HepG2 (cell line): ENCODE measurements around the gene APBB2. TPM values are rescaled to one million over a fixed set of nuclear protein-coding genes. Genes with fewer than 3 reads are reported as not detected.

Experiments
- ATAC-seq: fragments of 200-7000 bp; cut with Tn5 transposase; 3 replicates; pipeline ENCODE4 v1.9.1; 2020; ENCODE audit warnings: mild to moderate bottlenecking, moderate library complexity
- BruUV-seq: library from RNA; stranded (reverse); fragments of 400-500 nt; replicated peaks from 2 replicates; lab custom pipeline; 2021; lab: Mats Ljungman, UMichigan
- CTCF ChIA-PET: fragments of 300-600 bp; formaldehyde crosslinking; extraction: SDS; loops from one replicate; lab custom pipeline; 2021; ENCODE audit warnings: low total read pairs, inconsistent platforms, low intra/inter-chr PET ratio; lab: Yijun Ruan, JAX
- POLR2A ChIA-PET: fragments of 350-600 bp; sonication (Branson Sonifier 250); formaldehyde crosslinking; loops from one replicate; lab custom pipeline; 2020; ENCODE audit warnings: antibody characterized with exemption, inconsistent platforms; lab: Yijun Ruan, JAX
- DNase-seq: peaks from one replicate; pipeline ENCODE4 v3.0.0-alpha.2; 2015; ENCODE audit warnings: low spot score
- FAIRE-seq: peaks from 3 replicates; lab custom pipeline; 2011; peaks lifted over from hg19 to GRCh38; lab: Jason Lieb, UNC
- H2AFZ ChIP-seq: one replicate; pipeline ENCODE4 v1.6.1; 2011; ENCODE audit warnings: low read length, inconsistent platforms
- H3K27ac ChIP-seq: fragments of 300-600 bp; 3 replicates; pipeline ENCODE4 v1.8.0; 2011; ENCODE audit warnings: mixed run types, mild to moderate bottlenecking, mixed read lengths, low read length, inconsistent platforms; ENCODE audit not compliant: insufficient read depth; ENCODE audit errors: extremely low read length
- H3K27me3 ChIP-seq, 2 experiments: fragments of 200-600 bp in 1 of 2; 2 replicates in 1 of 2; 3 replicates in 1 of 2; pipeline versions ENCODE4 v1.6.0 to v1.8.0; 2011; ENCODE audit warnings: low read length in 2 of 2, mild to moderate bottlenecking in 2 of 2, moderate library complexity in 2 of 2, inconsistent platforms in 1 of 2; ENCODE audit not compliant: insufficient read depth in 2 of 2, control insufficient read depth in 1 of 2
- H3K36me3 ChIP-seq, 2 experiments: fragments of 200-600 bp in 1 of 2; replicated peaks in 1 of 2; 2 replicates in 1 of 2; 3 replicates in 1 of 2; pipeline versions ENCODE4 v1.5.1 to v1.8.0; 2011; ENCODE audit warnings: low read length in 2 of 2, inconsistent platforms in 1 of 2; ENCODE audit not compliant: insufficient read depth in 2 of 2, control insufficient read depth in 1 of 2
- H3K4me1 ChIP-seq: 2 replicates; pipeline ENCODE4 v1.5.1; 2012; ENCODE audit warnings: low read length, inconsistent platforms; ENCODE audit not compliant: insufficient read depth
- H3K4me2 ChIP-seq: 2 replicates; pipeline ENCODE4 v1.6.0; 2011; ENCODE audit warnings: low read depth, low read length, inconsistent platforms
- H3K4me3 ChIP-seq, 3 experiments: fragments of 200-600 bp in 1 of 3; sonication (generic), shearing (Covaris generic) in 1 of 3; replicated peaks in 1 of 3; 2 replicates each; pipeline ENCODE4 v1.5.1; 2011 to 2016; ENCODE audit warnings: low read length in 3 of 3, inconsistent platforms in 2 of 3, low read depth in 2 of 3, mild to moderate bottlenecking in 2 of 3, control low read depth in 1 of 3, mixed read lengths in 1 of 3; ENCODE audit not compliant: insufficient read depth in 1 of 3
- H3K79me2 ChIP-seq: one replicate; pipeline ENCODE4 v1.6.1; 2011; ENCODE audit warnings: low read length, inconsistent platforms; ENCODE audit not compliant: insufficient read depth
- H3K9ac ChIP-seq: 2 replicates; pipeline ENCODE4 v1.6.0; 2011; ENCODE audit warnings: mild to moderate bottlenecking, low read depth, low read length, inconsistent platforms; ENCODE audit not compliant: insufficient read depth
- H3K9me3 ChIP-seq: 2 replicates; pipeline ENCODE4 v1.5.1; 2012; ENCODE audit warnings: mild to moderate bottlenecking, low read length
- H4K20me1 ChIP-seq: 2 replicates; pipeline ENCODE4 v1.6.0; 2011; ENCODE audit warnings: inconsistent platforms, mild to moderate bottlenecking, low read length, moderate library complexity; ENCODE audit not compliant: insufficient read depth
- CCAR2 ChIP-seq: fragments of 200-400 bp; formaldehyde crosslinking; optimal IDR thresholded peaks from 2 replicates; pipeline ENCODE3; 2018; ENCODE audit warnings: low read depth, mild to moderate bottlenecking, low read length, moderate library complexity
- GABPA ChIP-seq, 2 experiments: IDR thresholded peaks; 2 replicates each; pipeline ENCODE4 v1.6.1; 2011 to 2016; ENCODE audit warnings: low read depth in 2 of 2, low read length in 1 of 2, missing biosample characterization in 1 of 2, missing genetic modification characterization in 1 of 2
- MXD4 ChIP-seq: IDR thresholded peaks from 2 replicates; pipeline ENCODE4 v1.6.1; 2016; ENCODE audit warnings: mild to moderate bottlenecking, missing biosample characterization, missing genetic modification reagents
- SNAPC2 ChIP-seq: sonication (generic); formaldehyde crosslinking; IDR thresholded peaks from 2 replicates; pipeline ENCODE4 v1.8.1; 2022; ENCODE audit warnings: mild to moderate bottlenecking, missing genetic modification reagents
- YY1 ChIP-seq: IDR thresholded peaks from 2 replicates; pipeline ENCODE4 v1.6.1; 2011; ENCODE audit warnings: low read length, low read depth, moderate library complexity, mild to moderate bottlenecking; ENCODE audit not compliant: insufficient read depth, insufficient replicate concordance
- ZBTB38 ChIP-seq: sonication (generic); formaldehyde crosslinking; IDR thresholded peaks from 2 replicates; pipeline ENCODE4 v1.5.1; 2020; ENCODE audit warnings: mild to moderate bottlenecking, missing genetic modification reagents
- ZFP41 ChIP-seq: sonication (generic); formaldehyde crosslinking; IDR thresholded peaks from 2 replicates; pipeline ENCODE4 v1.4.0; 2020; ENCODE audit warnings: mild to moderate bottlenecking, missing genetic modification reagents, borderline replicate concordance
- ZNF136 ChIP-seq: sonication (generic); formaldehyde crosslinking; IDR thresholded peaks from 2 replicates; pipeline ENCODE4 v1.8.1; 2022; ENCODE audit warnings: low read depth, mild to moderate bottlenecking, moderate library complexity, missing genetic modification reagents
- ZNF367 ChIP-seq: sonication (generic); formaldehyde crosslinking; IDR thresholded peaks from 2 replicates; pipeline ENCODE4 v1.4.0; 2020; ENCODE audit warnings: missing genetic modification reagents, borderline replicate concordance
- ZNF629 ChIP-seq: sonication (generic); formaldehyde crosslinking; conservative IDR thresholded peaks from 2 replicates; pipeline ENCODE4 v1.5.0; 2020; ENCODE audit warnings: missing genetic modification reagents
- ZNF780A ChIP-seq: sonication (generic); formaldehyde crosslinking; IDR thresholded peaks from 2 replicates; pipeline ENCODE4 v1.8.0; 2022; ENCODE audit warnings: mild to moderate bottlenecking, missing genetic modification reagents, moderate library complexity
- ZSCAN12 ChIP-seq: sonication (generic); formaldehyde crosslinking; IDR thresholded peaks from 2 replicates; pipeline ENCODE4 v1.9.0; 2021; ENCODE audit warnings: mild to moderate bottlenecking, missing genetic modification reagents
- WGBS: methylation state at CpG from one replicate; pipeline ENCODE4 v1.1.6; 2017; ENCODE audit warnings: low lambda C conversion rate; 5-methylcytosine and 5-hydroxymethylcytosine counted together
- in situ Hi-C: cut with HindIII; loops from 2 replicates; pipeline ENCODE4 v1.10.0; 2017; ENCODE audit warnings: low pct_unique_long_range_greater_than_20kb; ENCODE audit not compliant: extremely low pct_ligation_motif_present
- intact Hi-C: fragments of 100-400 bp; cut with micrococcal nuclease; formaldehyde crosslinking; loops from one replicate; pipeline ENCODE4 v1.10.0; 2022; ENCODE audit not compliant: unreplicated experiment
- polyA plus RNA-seq, 8 experiments: library from polyadenylated mRNA; depleted of rRNA in 3 of 8; stranded (reverse) in 7 of 8; unstranded in 1 of 8; fragments of >200 nt; fragmentation: Illumina TruSeq in 4 of 8; extraction: Trizol in 4 of 8; gene quantifications; 2 replicates each; pipeline versions ENCODE4 v1.2.1 to v1.2.3, GENCODE V29; 2011 to 2016; ENCODE audit warnings: low read depth in 4 of 8, missing spikeins in 1 of 8, mixed read lengths in 1 of 8; ENCODE audit not compliant: insufficient read depth in 1 of 8
- total RNA-seq, 5 experiments: library from RNA; depleted of rRNA; stranded (reverse); fragments of >200 nt; fragmentation: Illumina TruSeq; extraction: Trizol; gene quantifications; 2 replicates each; pipeline ENCODE4 v1.2.3, GENCODE V29; 2016; ENCODE audit warnings: low read depth in 1 of 5
- TF ChIP-seq, protein P1 (sequence below): sonication (generic); formaldehyde crosslinking; IDR thresholded peaks from 2 replicates; pipeline ENCODE4 v1.8.0; 2022; ENCODE audit warnings: mild to moderate bottlenecking, missing genetic modification reagents; ENCODE audit not compliant: insufficient replicate concordance
- TF ChIP-seq, protein P2 (sequence below): sonication (generic); formaldehyde crosslinking; IDR thresholded peaks from 2 replicates; pipeline ENCODE4 v1.5.0; 2020; ENCODE audit warnings: missing genetic modification reagents, mild to moderate bottlenecking, borderline replicate concordance
- TF ChIP-seq, protein P3 (sequence below): sonication (generic); formaldehyde crosslinking; IDR thresholded peaks from 2 replicates; pipeline ENCODE4 v1.5.1; 2020; ENCODE audit warnings: missing genetic modification reagents, mild to moderate bottlenecking, borderline replicate concordance
- TF ChIP-seq, protein P4 (sequence below): sonication (generic); formaldehyde crosslinking; IDR thresholded peaks from 2 replicates; pipeline ENCODE4 v1.8.0; 2022; ENCODE audit warnings: missing genetic modification reagents, mild to moderate bottlenecking, moderate library complexity, borderline replicate concordance

The APBB2 gene
- total and polyA plus RNA-seq, 2 of the 13 experiments (the other 11 are each of a cell fraction or from before 2014, with no cell fraction given) = 11.7 to 17.0 TPM

DNA sequence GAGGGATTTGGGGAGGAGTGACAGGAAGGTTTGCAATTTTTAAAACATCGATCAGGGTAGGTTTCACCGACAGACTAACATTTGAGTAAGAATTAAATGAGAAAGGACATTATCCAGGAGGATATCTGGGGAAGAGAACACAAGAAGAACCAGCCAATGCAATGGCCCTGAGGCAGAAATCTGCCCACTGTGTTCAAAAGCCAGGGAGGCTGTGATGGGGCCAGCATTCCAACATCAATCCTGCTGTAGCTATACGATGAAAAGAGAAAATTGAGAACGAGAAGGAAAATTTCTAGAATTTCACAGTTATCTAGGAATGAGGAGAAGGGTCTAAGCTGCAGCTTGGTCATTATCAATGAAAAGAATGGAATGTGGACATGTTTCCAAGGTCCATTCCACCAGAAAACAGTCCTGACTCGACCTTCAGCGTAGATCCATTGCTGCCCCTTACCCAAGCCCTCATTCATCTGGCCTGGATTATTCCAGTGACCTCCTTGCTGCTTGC is 84.4 kb downstream of the APBB2 start (continued):
- TF ChIP-seq, protein P1, sequence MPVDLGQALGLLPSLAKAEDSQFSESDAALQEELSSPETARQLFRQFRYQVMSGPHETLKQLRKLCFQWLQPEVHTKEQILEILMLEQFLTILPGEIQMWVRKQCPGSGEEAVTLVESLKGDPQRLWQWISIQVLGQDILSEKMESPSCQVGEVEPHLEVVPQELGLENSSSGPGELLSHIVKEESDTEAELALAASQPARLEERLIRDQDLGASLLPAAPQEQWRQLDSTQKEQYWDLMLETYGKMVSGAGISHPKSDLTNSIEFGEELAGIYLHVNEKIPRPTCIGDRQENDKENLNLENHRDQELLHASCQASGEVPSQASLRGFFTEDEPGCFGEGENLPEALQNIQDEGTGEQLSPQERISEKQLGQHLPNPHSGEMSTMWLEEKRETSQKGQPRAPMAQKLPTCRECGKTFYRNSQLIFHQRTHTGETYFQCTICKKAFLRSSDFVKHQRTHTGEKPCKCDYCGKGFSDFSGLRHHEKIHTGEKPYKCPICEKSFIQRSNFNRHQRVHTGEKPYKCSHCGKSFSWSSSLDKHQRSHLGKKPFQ (CRISPR knock-in tag) = no peak
- TF ChIP-seq ZNF780A (CRISPR knock-in tag) (no peak), MXD4 (CRISPR knock-in tag) (no peak), ZFP41 (CRISPR knock-in tag) (no peak)
- TF ChIP-seq, protein P2, sequence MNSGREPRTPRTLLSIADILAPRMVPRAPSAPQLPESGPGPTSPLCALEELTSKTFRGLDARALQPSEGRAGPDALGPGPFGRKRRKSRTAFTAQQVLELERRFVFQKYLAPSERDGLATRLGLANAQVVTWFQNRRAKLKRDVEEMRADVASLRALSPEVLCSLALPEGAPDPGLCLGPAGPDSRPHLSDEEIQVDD (CRISPR knock-in tag) = no peak

DNA sequence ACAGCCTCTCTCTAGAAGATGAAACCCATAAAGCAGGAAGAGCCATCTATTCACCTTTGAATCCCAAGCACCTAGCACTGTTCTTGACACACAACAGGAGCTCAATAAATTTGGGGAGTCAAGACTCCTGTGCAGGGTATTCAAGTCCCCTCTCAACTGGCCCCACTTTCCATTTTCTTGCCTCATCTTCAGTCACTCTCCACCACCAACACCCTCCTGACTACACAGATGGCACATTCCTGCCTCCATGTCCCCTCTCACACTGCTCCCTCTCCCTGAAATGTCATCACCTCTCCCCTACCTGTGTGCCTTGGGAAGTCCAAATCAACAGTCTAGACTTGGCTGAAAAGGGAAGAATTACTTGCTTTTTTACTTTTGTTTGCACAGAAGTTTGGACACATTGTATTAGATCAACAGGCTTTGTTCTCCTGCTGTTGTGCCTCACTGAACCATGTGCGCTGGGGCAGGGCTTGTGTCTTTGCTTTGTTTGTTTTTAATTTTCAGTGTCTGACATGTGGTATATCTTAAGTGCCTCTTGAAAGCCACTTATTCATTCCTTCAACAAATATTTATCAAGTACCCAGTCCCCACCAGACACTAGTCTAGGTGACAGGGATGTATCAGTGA is 85.1 kb downstream of the APBB2 start:
- Histone ChIP-seq H3K9me3 (no peaks in the 10 kb centered on the region), H3K79me2 (peaks cover 6% of the 10 kb centered on the region), H3K27me3 (no peaks in the 10 kb centered on the region), H3K4me1 (peaks cover 72% of the 10 kb centered on the region), H3K36me3 (no peaks in the 10 kb centered on the region), H3K9ac (no peak overlapping the region), H4K20me1 (no peaks in the 10 kb centered on the region), H3K4me3 (no peak overlapping the region), H2AFZ (no peak overlapping the region), H3K27ac (no peak overlapping the region), H3K4me2 (no peak overlapping the region)
- 83% methylated on average over 1 of the region's 1 CpG for WGBS
- intact Hi-C loops (loop anchor here (10.0 kb wide), 1 partner anchor 154 kb away; no protein-coding TSS in a partner anchor), in situ Hi-C loops (loop anchor here (10.0 kb wide), 1 partner anchor 86 kb away; the partner anchor contains the start of gene APBB2)
- ChIA-PET POLR2A (no interaction called here), CTCF (no interaction called here)
- DNase-seq (no peak), ATAC-seq (no peak), FAIRE-seq (no peak)
- BruUV-seq = no TSS peak
- TF ChIP-seq GABPA (IDR thresholded peaks at IDR 0.05; ENCODE audit: low read depth, low read length) (no peak), GABPA (CRISPR knock-in tag; IDR thresholded peaks at IDR 0.05; ENCODE audit: low read depth) (no peak), SNAPC2 (CRISPR knock-in tag) (no peak), ZNF629 (CRISPR knock-in tag) (no peak), YY1 (no peak), ZSCAN12 (CRISPR knock-in tag) (no peak), ZBTB38 (no peak), CCAR2 (no peak), ZNF367 (CRISPR knock-in tag) (no peak), ZNF136 (CRISPR knock-in tag) (no peak)
- TF ChIP-seq, protein P3, sequence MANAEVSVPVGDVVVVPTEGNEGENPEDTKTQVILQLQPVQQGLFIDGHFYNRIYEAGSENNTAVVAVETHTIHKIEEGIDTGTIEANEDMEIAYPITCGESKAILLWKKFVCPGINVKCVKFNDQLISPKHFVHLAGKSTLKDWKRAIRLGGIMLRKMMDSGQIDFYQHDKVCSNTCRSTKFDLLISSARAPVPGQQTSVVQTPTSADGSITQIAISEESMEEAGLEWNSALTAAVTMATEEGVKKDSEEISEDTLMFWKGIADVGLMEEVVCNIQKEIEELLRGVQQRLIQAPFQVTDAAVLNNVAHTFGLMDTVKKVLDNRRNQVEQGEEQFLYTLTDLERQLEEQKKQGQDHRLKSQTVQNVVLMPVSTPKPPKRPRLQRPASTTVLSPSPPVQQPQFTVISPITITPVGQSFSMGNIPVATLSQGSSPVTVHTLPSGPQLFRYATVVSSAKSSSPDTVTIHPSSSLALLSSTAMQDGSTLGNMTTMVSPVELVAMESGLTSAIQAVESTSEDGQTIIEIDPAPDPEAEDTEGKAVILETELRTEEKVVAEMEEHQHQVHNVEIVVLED = no peak
- TF ChIP-seq, protein P4, sequence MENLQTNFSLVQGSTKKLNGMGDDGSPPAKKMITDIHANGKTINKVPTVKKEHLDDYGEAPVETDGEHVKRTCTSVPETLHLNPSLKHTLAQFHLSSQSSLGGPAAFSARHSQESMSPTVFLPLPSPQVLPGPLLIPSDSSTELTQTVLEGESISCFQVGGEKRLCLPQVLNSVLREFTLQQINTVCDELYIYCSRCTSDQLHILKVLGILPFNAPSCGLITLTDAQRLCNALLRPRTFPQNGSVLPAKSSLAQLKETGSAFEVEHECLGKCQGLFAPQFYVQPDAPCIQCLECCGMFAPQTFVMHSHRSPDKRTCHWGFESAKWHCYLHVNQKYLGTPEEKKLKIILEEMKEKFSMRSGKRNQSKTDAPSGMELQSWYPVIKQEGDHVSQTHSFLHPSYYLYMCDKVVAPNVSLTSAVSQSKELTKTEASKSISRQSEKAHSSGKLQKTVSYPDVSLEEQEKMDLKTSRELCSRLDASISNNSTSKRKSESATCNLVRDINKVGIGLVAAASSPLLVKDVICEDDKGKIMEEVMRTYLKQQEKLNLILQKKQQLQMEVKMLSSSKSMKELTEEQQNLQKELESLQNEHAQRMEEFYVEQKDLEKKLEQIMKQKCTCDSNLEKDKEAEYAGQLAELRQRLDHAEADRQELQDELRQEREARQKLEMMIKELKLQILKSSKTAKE (CRISPR knock-in tag) = no peak
